OCI-LY1 (cell line): ENCODE measurements around the gene ENOSF1.

Source experiments
- CTCF ChIP-seq: fragments of 200-600 bp; sonication (generic), shearing (Covaris generic); IDR thresholded peaks from 2 replicates; pipeline ENCODE4 v1.5.1; 2017; ENCODE audit warnings: mild to moderate bottlenecking, antibody characterized with exemption, low read length, moderate library complexity, mixed read lengths
- EZH2 ChIP-seq: fragments of 200-600 bp; sonication (generic), shearing (Covaris generic); IDR thresholded peaks from 2 replicates; pipeline ENCODE4 v1.8.0; 2017; ENCODE audit warnings: borderline replicate concordance, mixed run types, mild to moderate bottlenecking, antibody characterized with exemption, low read length, moderate library complexity, mixed read lengths

- TF ChIP-seq CTCF (no peak), EZH2 (no peak)
Measured at GRCh38 chr18:677145-677544, 35.3 kb downstream of the ENOSF1 start.
